ENCODE measurements around the gene DDX25. TPM values are rescaled to one million over a fixed set of nuclear protein-coding genes. Genes with fewer than 3 reads are reported as not detected.
A peak's percentile ranks its signal among the peaks of the same experiment; 100 is the strongest.
"Not testable (repeated sequence)": the region's sequence is repeated elsewhere in the genome, so short reads cannot be mapped to it uniquely, and the experiment has no call there.

DDX25 gene
- total RNA-seq, 1 experiment from 2014 or later: 0.37 TPM

DNA sequence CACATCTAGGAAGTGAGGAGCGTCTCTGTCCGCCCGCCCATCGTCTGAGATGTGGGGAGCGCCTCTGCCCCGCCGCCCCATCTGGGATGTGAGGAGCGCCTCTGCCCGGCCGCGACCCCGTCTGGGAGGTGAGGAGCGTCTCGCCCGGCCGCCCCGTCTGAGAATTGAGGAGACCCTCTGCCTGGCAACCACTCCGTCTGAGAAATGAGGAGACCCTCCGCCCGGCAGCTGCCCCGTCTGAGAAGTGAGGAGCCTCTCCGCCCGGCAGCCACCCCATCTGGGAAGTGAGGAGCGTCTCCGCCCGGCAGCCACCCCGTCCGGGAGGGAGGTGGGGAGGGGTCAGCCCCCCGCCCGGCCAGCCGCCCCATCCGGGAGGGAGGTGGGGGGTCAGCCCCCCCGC lies 41.5 kb upstream of the DDX25 start:
- DNase-seq (ENCODE audit: low read depth, low spot score); H3K9me2 ChIP-seq (ENCODE audit: insufficient read depth); H3K4me1 ChIP-seq (ENCODE audit: control insufficient read depth in 1 of 2, insufficient read depth in 2 of 2, low read length in 2 of 2); H3K27me3 ChIP-seq (ENCODE audit: insufficient read depth, low read length); ATAC-seq; H3K36me3 ChIP-seq (ENCODE audit: control insufficient read depth in 1 of 2, insufficient read depth in 2 of 2, low read length in 2 of 2); POLR2A ChIA-PET; H2AFZ ChIP-seq (ENCODE audit: low read depth, low read length, poor library complexity, severe bottlenecking); H3K9ac ChIP-seq (ENCODE audit: low read length); H4K20me1 ChIP-seq (ENCODE audit: insufficient read depth); H3K9me3 ChIP-seq (ENCODE audit: control insufficient read depth in 1 of 2, insufficient read depth in 1 of 2, low read depth in 1 of 2, low read length in 2 of 2); CTCF ChIA-PET; H3K4me2 ChIP-seq (ENCODE audit: low read length); H3K79me2 ChIP-seq (ENCODE audit: insufficient read depth, low read length); H3K27ac ChIP-seq (ENCODE audit: low read depth, low read length); BruUV-seq (replicated peaks); H3K4me3 ChIP-seq (replicated peaks in 1 of 2; ENCODE audit: low read depth in 1 of 2, low read length in 2 of 2); intact Hi-C loops (cut with micrococcal nuclease); RAD21 ChIA-PET (ENCODE audit: low non-redundant PET in 1 of 2, low total read pairs in 2 of 2, uncharacterized antibody in 2 of 2, unreplicated experiment in 2 of 2): not testable (repeated sequence)

DNA sequence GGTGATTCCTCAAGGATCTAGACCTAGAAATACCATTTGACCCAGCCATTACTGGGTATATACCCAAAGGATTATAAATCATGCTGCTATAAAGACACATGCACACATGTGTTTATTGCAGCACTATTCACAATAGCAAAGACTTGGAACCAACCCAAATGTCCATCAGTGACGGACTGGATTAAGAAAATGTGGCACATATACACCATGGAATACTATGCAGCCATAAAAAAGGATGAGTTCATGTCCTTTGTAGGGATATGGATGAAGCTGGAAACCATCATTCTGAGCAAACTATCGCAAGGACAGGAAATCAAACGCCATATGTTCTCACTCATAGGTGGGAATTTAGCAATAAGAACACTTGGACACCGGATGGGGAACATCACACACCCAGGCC lies 39.0 kb upstream of the DDX25 start:
- RAD21 ChIA-PET (ENCODE audit: low non-redundant PET in 1 of 2, low total read pairs in 2 of 2, uncharacterized antibody in 2 of 2, unreplicated experiment in 2 of 2); CTCF ChIA-PET: not testable (repeated sequence)

DNA sequence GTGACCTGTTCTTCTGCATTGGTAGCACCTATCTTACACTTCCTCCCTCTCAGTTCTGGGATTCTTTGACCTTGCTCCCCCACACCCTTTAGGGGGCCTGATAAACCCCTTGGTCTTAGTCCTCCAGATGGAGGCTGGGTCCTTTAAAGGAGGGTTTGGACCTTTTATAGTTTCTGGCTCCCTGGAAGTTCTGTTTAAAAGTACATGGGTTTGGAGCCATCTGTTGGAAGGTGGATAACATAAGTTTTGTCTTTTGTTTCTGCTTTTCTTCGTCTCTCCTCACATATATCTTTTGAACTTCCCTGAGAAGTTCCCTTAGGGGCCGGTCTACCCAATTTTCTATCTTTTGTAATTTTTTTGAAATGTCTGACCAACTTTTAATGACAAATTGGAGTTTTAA lies 34.8 kb upstream of the DDX25 start:
- intact Hi-C loops (cut with micrococcal nuclease): no loop called here
- no peak for ATAC-seq
- RAD21 ChIA-PET (ENCODE audit: low non-redundant PET in 1 of 2, low total read pairs in 2 of 2, uncharacterized antibody in 2 of 2, unreplicated experiment in 2 of 2): no interaction called here
- TF ChIP-seq, protein P1, sequence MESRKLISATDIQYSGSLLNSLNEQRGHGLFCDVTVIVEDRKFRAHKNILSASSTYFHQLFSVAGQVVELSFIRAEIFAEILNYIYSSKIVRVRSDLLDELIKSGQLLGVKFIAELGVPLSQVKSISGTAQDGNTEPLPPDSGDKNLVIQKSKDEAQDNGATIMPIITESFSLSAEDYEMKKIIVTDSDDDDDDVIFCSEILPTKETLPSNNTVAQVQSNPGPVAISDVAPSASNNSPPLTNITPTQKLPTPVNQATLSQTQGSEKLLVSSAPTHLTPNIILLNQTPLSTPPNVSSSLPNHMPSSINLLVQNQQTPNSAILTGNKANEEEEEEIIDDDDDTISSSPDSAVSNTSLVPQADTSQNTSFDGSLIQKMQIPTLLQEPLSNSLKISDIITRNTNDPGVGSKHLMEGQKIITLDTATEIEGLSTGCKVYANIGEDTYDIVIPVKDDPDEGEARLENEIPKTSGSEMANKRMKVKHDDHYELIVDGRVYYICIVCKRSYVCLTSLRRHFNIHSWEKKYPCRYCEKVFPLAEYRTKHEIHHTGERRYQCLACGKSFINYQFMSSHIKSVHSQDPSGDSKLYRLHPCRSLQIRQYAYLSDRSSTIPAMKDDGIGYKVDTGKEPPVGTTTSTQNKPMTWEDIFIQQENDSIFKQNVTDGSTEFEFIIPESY (IDR thresholded peaks at IDR 0.05; ENCODE audit: extremely low read depth, insufficient replicate concordance, low read length): no peak
- no peak for TF ChIP-seq ZNF274 (IDR thresholded peaks at IDR 0.05; ENCODE audit: low read depth, low read length)
- TF ChIP-seq SRF (IDR thresholded peaks at IDR 0.05; ENCODE audit: low read depth): no peak
- TF ChIP-seq POLR2A (IDR thresholded peaks at IDR 0.05; ENCODE audit: borderline replicate concordance, extremely low read depth, insufficient read depth, insufficient read length): no peak
- TF ChIP-seq RAD21 (IDR thresholded peaks at IDR 0.05; ENCODE audit: low read depth): 0 out of 2 replicates have a peak, but pooled peaks have one; percentile 23
- TF ChIP-seq, protein P2, sequence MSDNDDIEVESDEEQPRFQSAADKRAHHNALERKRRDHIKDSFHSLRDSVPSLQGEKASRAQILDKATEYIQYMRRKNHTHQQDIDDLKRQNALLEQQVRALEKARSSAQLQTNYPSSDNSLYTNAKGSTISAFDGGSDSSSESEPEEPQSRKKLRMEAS (IDR thresholded peaks at IDR 0.05): no peak
- TF ChIP-seq, protein P3, sequence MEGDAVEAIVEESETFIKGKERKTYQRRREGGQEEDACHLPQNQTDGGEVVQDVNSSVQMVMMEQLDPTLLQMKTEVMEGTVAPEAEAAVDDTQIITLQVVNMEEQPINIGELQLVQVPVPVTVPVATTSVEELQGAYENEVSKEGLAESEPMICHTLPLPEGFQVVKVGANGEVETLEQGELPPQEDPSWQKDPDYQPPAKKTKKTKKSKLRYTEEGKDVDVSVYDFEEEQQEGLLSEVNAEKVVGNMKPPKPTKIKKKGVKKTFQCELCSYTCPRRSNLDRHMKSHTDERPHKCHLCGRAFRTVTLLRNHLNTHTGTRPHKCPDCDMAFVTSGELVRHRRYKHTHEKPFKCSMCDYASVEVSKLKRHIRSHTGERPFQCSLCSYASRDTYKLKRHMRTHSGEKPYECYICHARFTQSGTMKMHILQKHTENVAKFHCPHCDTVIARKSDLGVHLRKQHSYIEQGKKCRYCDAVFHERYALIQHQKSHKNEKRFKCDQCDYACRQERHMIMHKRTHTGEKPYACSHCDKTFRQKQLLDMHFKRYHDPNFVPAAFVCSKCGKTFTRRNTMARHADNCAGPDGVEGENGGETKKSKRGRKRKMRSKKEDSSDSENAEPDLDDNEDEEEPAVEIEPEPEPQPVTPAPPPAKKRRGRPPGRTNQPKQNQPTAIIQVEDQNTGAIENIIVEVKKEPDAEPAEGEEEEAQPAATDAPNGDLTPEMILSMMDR (IDR thresholded peaks at IDR 0.05 in 2 of 3, conservative IDR thresholded peaks at IDR 0.05 in 1 of 3; ENCODE audit: borderline replicate concordance in 1 of 3, insufficient read depth in 1 of 3, low read depth in 2 of 3, low read length in 2 of 3): peak in 1 of 3 experiments; percentile 8; a peak in 1 of 6 replicates

More for the DNA sequence above, 39.0 kb upstream of the DDX25 start:
- H2AFZ ChIP-seq (ENCODE audit: low read depth, low read length, poor library complexity, severe bottlenecking); H4K20me1 ChIP-seq (ENCODE audit: insufficient read depth); POLR2A ChIA-PET; H3K79me2 ChIP-seq (ENCODE audit: insufficient read depth, low read length); H3K9me3 ChIP-seq (ENCODE audit: control insufficient read depth in 1 of 2, insufficient read depth in 1 of 2, low read depth in 1 of 2, low read length in 2 of 2); H3K27me3 ChIP-seq (ENCODE audit: insufficient read depth, low read length); H3K4me2 ChIP-seq (ENCODE audit: low read length); H3K9me2 ChIP-seq (ENCODE audit: insufficient read depth); H3K27ac ChIP-seq (ENCODE audit: low read depth, low read length); intact Hi-C loops (cut with micrococcal nuclease); H3K9ac ChIP-seq (ENCODE audit: low read length); H3K4me1 ChIP-seq (ENCODE audit: control insufficient read depth in 1 of 2, insufficient read depth in 2 of 2, low read length in 2 of 2); H3K4me3 ChIP-seq (replicated peaks in 1 of 2; ENCODE audit: low read depth in 1 of 2, low read length in 2 of 2); H3K36me3 ChIP-seq (ENCODE audit: control insufficient read depth in 1 of 2, insufficient read depth in 2 of 2, low read length in 2 of 2); BruUV-seq (replicated peaks); ATAC-seq; DNase-seq (ENCODE audit: low read depth, low spot score): not testable (repeated sequence)

More for the DNA sequence above, 34.8 kb upstream of the DDX25 start:
- BruUV-seq (replicated peaks): no TSS peak
- H3K4me3 ChIP-seq (replicated peaks in 1 of 2; ENCODE audit: low read depth in 1 of 2, low read length in 2 of 2): no peak overlapping the region
- H3K27ac ChIP-seq (ENCODE audit: low read depth, low read length): no peak overlapping the region
- no peak overlapping the region for H2AFZ ChIP-seq (ENCODE audit: low read depth, low read length, poor library complexity, severe bottlenecking)
- no peaks in the 10 kb centered on the region for H3K9me2 ChIP-seq (ENCODE audit: insufficient read depth)
- no peaks in the 10 kb centered on the region for H3K79me2 ChIP-seq (ENCODE audit: insufficient read depth, low read length)
- no peak overlapping the region for H3K4me2 ChIP-seq (ENCODE audit: low read length)
- no peaks in the 10 kb centered on the region for H3K36me3 ChIP-seq (ENCODE audit: control insufficient read depth in 1 of 2, insufficient read depth in 2 of 2, low read length in 2 of 2)
- ChIA-PET POLR2A (no interaction called here), CTCF (no interaction called here)
- no peak overlapping the region for H3K9ac ChIP-seq (ENCODE audit: low read length)
- no peaks in the 10 kb centered on the region; the same call in 1 of the 2 replicates for H3K27me3 ChIP-seq (ENCODE audit: insufficient read depth, low read length)
- no peaks in the 10 kb centered on the region for H3K4me1 ChIP-seq (ENCODE audit: control insufficient read depth in 1 of 2, insufficient read depth in 2 of 2, low read length in 2 of 2)
- H3K9me3 ChIP-seq (ENCODE audit: control insufficient read depth in 1 of 2, insufficient read depth in 1 of 2, low read depth in 1 of 2, low read length in 2 of 2): peaks cover 0 to 6% of the 10 kb centered on the region in 2 experiments; a peak in 1 of 4 replicates
- DNase-seq (ENCODE audit: low read depth, low spot score): no peak
- no peaks in the 10 kb centered on the region for H4K20me1 ChIP-seq (ENCODE audit: insufficient read depth)
